Measurements from ENCODE around the gene HEPH. TPM values are rescaled to one million over a fixed set of nuclear protein-coding genes. Genes with fewer than 3 reads are reported as not detected.

Gene HEPH
- total and polyA plus RNA-seq, 5 donors from 2014 or later, result not detected

GRCh38 chrX:66176134-66176533 is 12.1 kb downstream of the HEPH start:
- Mint-ChIP-seq H3K4me3 (no peak overlapping the region), H3K27ac (no peak overlapping the region), H3K27me3 (no peaks in the 10 kb centered on the region), H3K9me3 (peaks cover 0 to 40% (median 10%) of the 10 kb centered on the region in 7 donors), H3K36me3 (no peaks in the 10 kb centered on the region), H3K4me1 (no peaks in the 10 kb centered on the region)
- no peaks in the 10 kb centered on the region for H3K36me3 ChIP-seq (ENCODE audit: control insufficient read depth, insufficient read depth, low read length)
- H3K27ac ChIP-seq (ENCODE audit: insufficient read depth, low read length, poor library complexity, severe bottlenecking), result no peak overlapping the region
- no peak overlapping the region for H3K4me3 ChIP-seq (ENCODE audit: low read depth, low read length)
- no peaks in the 10 kb centered on the region for H3K4me1 ChIP-seq (ENCODE audit: control insufficient read depth, insufficient read depth, low read length, poor library complexity, severe bottlenecking)
- no peaks in the 10 kb centered on the region for H3K9me3 ChIP-seq (ENCODE audit: control insufficient read depth in 2 of 2, low read length in 2 of 2)
- H3K27me3 ChIP-seq (ENCODE audit: control insufficient read depth, insufficient read depth, low read length), result no peaks in the 10 kb centered on the region
- ATAC-seq (ENCODE audit: low read depth in 2 of 2) (no peak), DNase-seq (no peak)

- Histone ChIP-seq H3K27ac (ENCODE audit: insufficient read depth, low read length, poor library complexity, severe bottlenecking) (no peak overlapping the region), H3K27me3 (ENCODE audit: control insufficient read depth, insufficient read depth, low read length) (no peaks in the 10 kb centered on the region), H3K36me3 (ENCODE audit: control insufficient read depth, insufficient read depth, low read length) (no peaks in the 10 kb centered on the region), H3K4me3 (ENCODE audit: low read depth, low read length) (no peak overlapping the region), H3K4me1 (ENCODE audit: control insufficient read depth, insufficient read depth, low read length, poor library complexity, severe bottlenecking) (no peaks in the 10 kb centered on the region), H3K9me3 (ENCODE audit: control insufficient read depth in 2 of 2, low read length in 2 of 2) (no peaks in the 10 kb centered on the region)
- no peaks in the 10 kb centered on the region for H3K27me3 Mint-ChIP-seq
- ATAC-seq (ENCODE audit: low read depth in 2 of 2) (no peak), DNase-seq (no peak)
- peaks cover 0 to 3% (median 0%) of the 10 kb centered on the region in 7 donors for H3K9me3 Mint-ChIP-seq
- no peak overlapping the region for H3K4me3 Mint-ChIP-seq
- no peaks in the 10 kb centered on the region for H3K36me3 Mint-ChIP-seq
- H3K4me1 Mint-ChIP-seq, result peaks cover 0 to 5% (median 3%) of the 10 kb centered on the region in 4 donors
- no peak overlapping the region for H3K27ac Mint-ChIP-seq
Measured at GRCh38 chrX:66191563-66191962, 27.5 kb downstream of the HEPH start.

DNA sequence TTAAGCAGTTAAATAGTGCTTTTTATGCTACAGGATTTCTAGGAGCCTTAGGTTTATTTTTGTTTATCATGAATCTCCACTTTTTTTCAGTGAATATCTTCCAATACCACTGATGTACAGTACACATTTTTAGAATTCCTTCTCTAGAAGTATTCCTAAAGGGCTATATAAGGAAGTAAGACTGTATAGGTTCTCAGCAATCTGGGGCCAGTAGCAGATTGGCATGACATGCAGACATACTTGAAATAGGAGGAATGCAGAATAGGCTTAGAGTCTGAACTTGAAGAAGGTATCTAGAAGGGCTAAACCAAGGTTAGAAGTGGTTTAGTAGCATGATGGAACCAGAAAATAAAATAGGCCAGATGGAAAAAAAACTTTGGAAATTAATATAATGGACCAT is 29.8 kb downstream of the HEPH start:
- H3K4me1 Mint-ChIP-seq, result peaks cover 0 to 5% (median 3%) of the 10 kb centered on the region in 4 donors
- H3K36me3 Mint-ChIP-seq, result no peaks in the 10 kb centered on the region
- no peaks in the 10 kb centered on the region for H3K27me3 Mint-ChIP-seq
- H3K4me1 ChIP-seq (ENCODE audit: control insufficient read depth, insufficient read depth, low read length, poor library complexity, severe bottlenecking), result no peaks in the 10 kb centered on the region
- ATAC-seq (ENCODE audit: low read depth in 2 of 2), result no peak
- no peak for DNase-seq
- H3K4me3 ChIP-seq (ENCODE audit: low read depth, low read length), result no peak overlapping the region
- H3K4me3 Mint-ChIP-seq, result no peak overlapping the region
- no peaks in the 10 kb centered on the region for H3K27me3 ChIP-seq (ENCODE audit: control insufficient read depth, insufficient read depth, low read length)
- no peaks in the 10 kb centered on the region for H3K9me3 Mint-ChIP-seq
- H3K27ac ChIP-seq (ENCODE audit: insufficient read depth, low read length, poor library complexity, severe bottlenecking), result no peak overlapping the region
- H3K36me3 ChIP-seq (ENCODE audit: control insufficient read depth, insufficient read depth, low read length), result no peaks in the 10 kb centered on the region
- no peaks in the 10 kb centered on the region for H3K9me3 ChIP-seq (ENCODE audit: control insufficient read depth in 2 of 2, low read length in 2 of 2)
- no peak overlapping the region for H3K27ac Mint-ChIP-seq

GRCh38 chrX:66200050-66200664 is 36.1 kb downstream of the HEPH start:
- H3K4me3 Mint-ChIP-seq, result peak overlapping the region in 1 of 4 donors; percentile 68
- peak in 1 of 3 donors; percentile 19 for DNase-seq
- H3K4me3 ChIP-seq (ENCODE audit: low read depth, low read length), result no peak overlapping the region
- no peaks in the 10 kb centered on the region for H3K36me3 Mint-ChIP-seq
- H3K27me3 ChIP-seq (ENCODE audit: control insufficient read depth, insufficient read depth, low read length), result no peaks in the 10 kb centered on the region
- H3K27ac ChIP-seq (ENCODE audit: insufficient read depth, low read length, poor library complexity, severe bottlenecking), result no peak overlapping the region
- no peaks in the 10 kb centered on the region for H3K9me3 ChIP-seq (ENCODE audit: control insufficient read depth in 2 of 2, low read length in 2 of 2)
- ATAC-seq (ENCODE audit: low read depth in 2 of 2), result no peak
- peaks cover 0 to 3% (median 0%) of the 10 kb centered on the region in 7 donors for H3K9me3 Mint-ChIP-seq
- peaks cover 0 to 2% (median under 1%) of the 10 kb centered on the region in 4 donors for H3K4me1 Mint-ChIP-seq
- no peaks in the 10 kb centered on the region for H3K36me3 ChIP-seq (ENCODE audit: control insufficient read depth, insufficient read depth, low read length)
- no peaks in the 10 kb centered on the region for H3K4me1 ChIP-seq (ENCODE audit: control insufficient read depth, insufficient read depth, low read length, poor library complexity, severe bottlenecking)
- H3K27me3 Mint-ChIP-seq, result peaks cover 10% of the 10 kb centered on the region
- H3K27ac Mint-ChIP-seq, result peak overlapping the region in 1 of 3 donors; percentile 12

DNA sequence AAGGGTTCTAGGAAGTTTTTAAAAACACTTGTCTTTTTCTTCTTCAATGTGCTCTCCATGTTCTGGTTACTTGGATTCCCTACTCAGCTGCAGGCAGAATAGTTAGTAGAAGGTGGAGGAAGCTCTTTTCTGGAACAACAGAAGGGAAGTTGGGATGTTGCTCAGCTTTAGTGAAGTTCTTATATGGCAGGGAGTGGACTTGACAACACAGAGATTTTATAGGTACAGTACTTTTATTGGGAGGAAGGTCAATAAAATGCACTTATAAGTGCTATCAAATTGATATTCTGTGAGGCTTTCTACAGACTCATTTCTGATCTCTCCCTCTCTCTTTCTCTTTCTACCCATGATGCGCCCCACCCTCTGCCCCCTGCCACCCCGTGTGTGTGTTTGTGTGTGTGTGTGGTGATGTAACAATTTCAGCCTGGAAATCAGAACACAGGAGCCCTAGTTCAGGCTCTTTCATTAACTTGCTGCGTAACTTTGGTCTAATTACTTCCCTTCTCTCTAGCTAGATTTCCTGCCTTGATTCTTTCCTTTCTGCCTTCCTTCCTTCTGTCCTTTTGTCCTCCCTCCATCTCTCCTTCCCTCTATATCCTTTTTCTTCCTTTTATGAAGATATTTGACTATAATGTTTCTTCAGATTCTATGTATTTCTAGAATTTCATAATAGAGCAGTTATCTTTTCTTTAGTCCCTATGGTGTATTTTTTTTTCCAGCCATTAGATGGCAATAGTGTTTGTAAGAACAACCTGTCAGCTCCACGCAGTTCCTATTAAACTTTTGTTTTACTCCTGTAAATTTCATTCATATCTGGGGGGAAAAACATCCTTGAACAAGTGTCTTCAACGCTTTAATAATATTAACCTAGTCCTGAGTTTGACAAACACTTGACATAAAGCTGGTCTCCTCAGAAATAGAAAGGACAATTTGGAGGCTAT is 37.1 kb downstream of the HEPH start:
- H3K36me3 Mint-ChIP-seq, result no peaks in the 10 kb centered on the region
- peaks cover 0 to 2% (median 0%) of the 10 kb centered on the region in 4 donors for H3K4me1 Mint-ChIP-seq
- no peaks in the 10 kb centered on the region for H3K36me3 ChIP-seq (ENCODE audit: control insufficient read depth, insufficient read depth, low read length)
- ATAC-seq (ENCODE audit: low read depth in 2 of 2) (no peak), DNase-seq (peak in 1 of 3 donors; percentile 7)
- peak overlapping the region in 1 of 3 donors; percentile 44 for H3K27ac Mint-ChIP-seq
- no peaks in the 10 kb centered on the region for H3K9me3 ChIP-seq (ENCODE audit: control insufficient read depth in 2 of 2, low read length in 2 of 2)
- peaks cover 0 to 3% (median 0%) of the 10 kb centered on the region in 7 donors for H3K9me3 Mint-ChIP-seq
- H3K27me3 ChIP-seq (ENCODE audit: control insufficient read depth, insufficient read depth, low read length), result no peaks in the 10 kb centered on the region
- H3K27me3 Mint-ChIP-seq, result peaks cover 10% of the 10 kb centered on the region
- no peaks in the 10 kb centered on the region for H3K4me1 ChIP-seq (ENCODE audit: control insufficient read depth, insufficient read depth, low read length, poor library complexity, severe bottlenecking)
- H3K4me3 Mint-ChIP-seq, result peak overlapping the region in 1 of 4 donors; percentile 76
- H3K4me3 ChIP-seq (ENCODE audit: low read depth, low read length), result no peak overlapping the region
- no peak overlapping the region for H3K27ac ChIP-seq (ENCODE audit: insufficient read depth, low read length, poor library complexity, severe bottlenecking)

GRCh38 chrX:66203114-66203513 is 39.1 kb downstream of the HEPH start:
- no peak overlapping the region for H3K27ac ChIP-seq (ENCODE audit: insufficient read depth, low read length, poor library complexity, severe bottlenecking)
- H3K9me3 Mint-ChIP-seq, result peaks cover 0 to 3% (median 0%) of the 10 kb centered on the region in 7 donors
- DNase-seq (no peak), ATAC-seq (ENCODE audit: low read depth in 2 of 2) (no peak)
- H3K36me3 Mint-ChIP-seq, result no peaks in the 10 kb centered on the region
- no peaks in the 10 kb centered on the region for H3K9me3 ChIP-seq (ENCODE audit: control insufficient read depth in 2 of 2, low read length in 2 of 2)
- H3K27me3 Mint-ChIP-seq, result peaks cover 10% of the 10 kb centered on the region
- no peak overlapping the region for H3K4me3 Mint-ChIP-seq
- no peaks in the 10 kb centered on the region for H3K36me3 ChIP-seq (ENCODE audit: control insufficient read depth, insufficient read depth, low read length)
- no peak overlapping the region for H3K4me3 ChIP-seq (ENCODE audit: low read depth, low read length)
- no peak overlapping the region for H3K27ac Mint-ChIP-seq
- no peaks in the 10 kb centered on the region for H3K4me1 ChIP-seq (ENCODE audit: control insufficient read depth, insufficient read depth, low read length, poor library complexity, severe bottlenecking)
- peaks cover 0 to 2% (median 0%) of the 10 kb centered on the region in 4 donors for H3K4me1 Mint-ChIP-seq
- no peaks in the 10 kb centered on the region for H3K27me3 ChIP-seq (ENCODE audit: control insufficient read depth, insufficient read depth, low read length)

GRCh38 chrX:66221856-66222255 is 57.8 kb downstream of the HEPH start:
- no peak overlapping the region for H3K27ac Mint-ChIP-seq
- Histone ChIP-seq H3K4me3 (ENCODE audit: low read depth, low read length) (no peak overlapping the region), H3K36me3 (ENCODE audit: control insufficient read depth, insufficient read depth, low read length) (no peaks in the 10 kb centered on the region), H3K27ac (ENCODE audit: insufficient read depth, low read length, poor library complexity, severe bottlenecking) (no peak overlapping the region), H3K4me1 (ENCODE audit: control insufficient read depth, insufficient read depth, low read length, poor library complexity, severe bottlenecking) (no peaks in the 10 kb centered on the region), H3K9me3 (ENCODE audit: control insufficient read depth in 2 of 2, low read length in 2 of 2) (no peaks in the 10 kb centered on the region), H3K27me3 (ENCODE audit: control insufficient read depth, insufficient read depth, low read length) (no peaks in the 10 kb centered on the region)
- no peaks in the 10 kb centered on the region for H3K27me3 Mint-ChIP-seq
- ATAC-seq (ENCODE audit: low read depth in 2 of 2), result no peak
- no peaks in the 10 kb centered on the region for H3K36me3 Mint-ChIP-seq
- DNase-seq, result no peak
- H3K9me3 Mint-ChIP-seq, result peaks cover 0 to 4% (median 0%) of the 10 kb centered on the region in 7 donors
- no peak overlapping the region for H3K4me3 Mint-ChIP-seq
- H3K4me1 Mint-ChIP-seq, result no peaks in the 10 kb centered on the region

Measured in CD4-positive, CD25-positive, alpha-beta regulatory T cell (primary cell).